Esophagus muscularis mucosa (tissue), 4 donors: ENCODE measurements around the gene ZER1. TPM values are rescaled to one million over a fixed set of nuclear protein-coding genes. Genes with fewer than 3 reads are reported as not detected.
A peak's percentile ranks its signal among the peaks of the same experiment; 100 is the strongest.

Source experiments
- DNase-seq: peaks from one replicate; pipeline ENCODE4 v3.0.0-alpha.2; 2017; ENCODE audit errors: extremely low spot score
- H3K27ac ChIP-seq, 4 donors: fragments of 200-600 bp; sonication (generic); replicated peaks in 1 of 4; 1 replicate in 3 of 4; 2 replicates in 1 of 4; pipeline ENCODE4 v1.5.1; 2016 to 2019; ENCODE audit warnings: mild to moderate bottlenecking in 1 of 4
- H3K27me3 ChIP-seq, 4 donors: fragments of 200-600 bp; sonication (generic); one replicate each; pipeline versions ENCODE4 v1.5.1 to v1.6.0; 2016 to 2019
- H3K36me3 ChIP-seq, 4 donors: fragments of 200-600 bp; sonication (generic); one replicate each; pipeline ENCODE4 v1.5.1; 2016 to 2019
- H3K4me1 ChIP-seq, 4 donors: fragments of 200-600 bp; sonication (generic); one replicate each; pipeline ENCODE4 v1.5.1; 2016 to 2019
- H3K4me3 ChIP-seq, 4 donors: fragments of 200-600 bp; sonication (generic); 1 replicate in 2 of 4; 2 replicates in 2 of 4; pipeline ENCODE4 v1.5.1; 2016 to 2019; ENCODE audit warnings: mild to moderate bottlenecking in 4 of 4, moderate library complexity in 1 of 4
- H3K9me3 ChIP-seq, 4 donors: fragments of 200-600 bp; sonication (generic); 1 replicate in 3 of 4; 2 replicates in 1 of 4; pipeline ENCODE4 v1.5.1; 2016 to 2019
- CTCF ChIP-seq, 3 experiments: fragments of 200-600 bp in 2 of 3; fragments of 450-650 bp in 1 of 3; sonication (generic) in 2 of 3; IDR thresholded peaks; one replicate each; pipeline ENCODE4 v1.5.1; 2017 to 2019; ENCODE audit warnings: antibody characterized with exemption in 3 of 3, mild to moderate bottlenecking in 2 of 3, moderate library complexity in 1 of 3
- EP300 ChIP-seq: sonication (generic); formaldehyde crosslinking; IDR thresholded peaks from one replicate; pipeline ENCODE4 v1.6.1; 2017; ENCODE audit warnings: antibody characterized with exemption
- POLR2A ChIP-seq: fragments of 450-650 bp; IDR thresholded peaks from one replicate; pipeline ENCODE4 v1.6.1; 2017; ENCODE audit warnings: antibody characterized with exemption, moderate library complexity, mild to moderate bottlenecking, low read depth
- POLR2AphosphoS5 ChIP-seq, 2 donors: sonication (generic); formaldehyde crosslinking; IDR thresholded peaks; one replicate each; pipeline ENCODE4 v1.6.1; 2017; ENCODE audit warnings: antibody characterized with exemption in 2 of 2
- WGBS: methylation state at CpG from one replicate; pipeline ENCODE4 v1.1.5; 2018; 5-methylcytosine and 5-hydroxymethylcytosine counted together
- intact Hi-C: fragments of 100-400 bp; cut with DNase I; formaldehyde crosslinking; loops from one replicate; pipeline ENCODE4 v1.15.1; 2023
- total RNA-seq, 4 donors: library from RNA; depleted of rRNA; stranded (reverse); fragments of >200 nt; gene quantifications; one replicate each; pipeline versions ENCODE4 v1.1.0 to v1.2.1, GENCODE V29; 2016

ZER1 gene
- total RNA-seq, 4 donors from 2014 or later: 56.5 to 114 (median 79.4) TPM

GRCh38 chr9:128705051-128705965 is 66.4 kb downstream of the ZER1 start:
- Histone ChIP-seq H3K36me3 (peaks cover 0 to 23% (median 0%) of the 10 kb centered on the region in 4 donors), H3K27ac (peak overlapping the region in 2 of 4 donors; percentile 74 to 85), H3K27me3 (no peaks in the 10 kb centered on the region), H3K4me1 (peaks cover 6 to 27% (median 21%) of the 10 kb centered on the region in 4 donors), H3K4me3 (no peak overlapping the region), H3K9me3 (no peaks in the 10 kb centered on the region)
- DNase-seq: no peak
- WGBS: 80% methylated on average over 12 of the region's 36 CpGs
- TF ChIP-seq POLR2A (no peak), POLR2AphosphoS5 (IDR thresholded peaks at IDR 0.05) (no peak), EP300 (no peak), CTCF (IDR thresholded peaks at IDR 0.05) (no peak)
- intact Hi-C loops: no loop called here

- WGBS: 87% methylated on average over 4 of the region's 5 CpGs
- intact Hi-C loops: loop anchor here (5.0 kb wide), 1 partner anchor 57 kb away; no protein-coding TSS in a partner anchor
- no peaks in the 10 kb centered on the region for H3K9me3 ChIP-seq
- H3K27me3 ChIP-seq: no peaks in the 10 kb centered on the region
- peak overlapping the region; percentile 74 to 85 (median 80) for H3K27ac ChIP-seq
- no peak for TF ChIP-seq POLR2A
- TF ChIP-seq POLR2AphosphoS5 (IDR thresholded peaks at IDR 0.05): no peak
- no peak for TF ChIP-seq CTCF (IDR thresholded peaks at IDR 0.05)
- TF ChIP-seq EP300: no peak
- no peak for DNase-seq
- H3K36me3 ChIP-seq: peaks cover 0 to 23% (median 0%) of the 10 kb centered on the region in 4 donors
- H3K4me1 ChIP-seq: peaks cover 6 to 27% (median 21%) of the 10 kb centered on the region in 4 donors
- peak overlapping the region; percentile 20 to 80 (median 72) for H3K4me3 ChIP-seq
Measured at GRCh38 chr9:128704356-128704670, 67.4 kb downstream of the ZER1 start.

DNA sequence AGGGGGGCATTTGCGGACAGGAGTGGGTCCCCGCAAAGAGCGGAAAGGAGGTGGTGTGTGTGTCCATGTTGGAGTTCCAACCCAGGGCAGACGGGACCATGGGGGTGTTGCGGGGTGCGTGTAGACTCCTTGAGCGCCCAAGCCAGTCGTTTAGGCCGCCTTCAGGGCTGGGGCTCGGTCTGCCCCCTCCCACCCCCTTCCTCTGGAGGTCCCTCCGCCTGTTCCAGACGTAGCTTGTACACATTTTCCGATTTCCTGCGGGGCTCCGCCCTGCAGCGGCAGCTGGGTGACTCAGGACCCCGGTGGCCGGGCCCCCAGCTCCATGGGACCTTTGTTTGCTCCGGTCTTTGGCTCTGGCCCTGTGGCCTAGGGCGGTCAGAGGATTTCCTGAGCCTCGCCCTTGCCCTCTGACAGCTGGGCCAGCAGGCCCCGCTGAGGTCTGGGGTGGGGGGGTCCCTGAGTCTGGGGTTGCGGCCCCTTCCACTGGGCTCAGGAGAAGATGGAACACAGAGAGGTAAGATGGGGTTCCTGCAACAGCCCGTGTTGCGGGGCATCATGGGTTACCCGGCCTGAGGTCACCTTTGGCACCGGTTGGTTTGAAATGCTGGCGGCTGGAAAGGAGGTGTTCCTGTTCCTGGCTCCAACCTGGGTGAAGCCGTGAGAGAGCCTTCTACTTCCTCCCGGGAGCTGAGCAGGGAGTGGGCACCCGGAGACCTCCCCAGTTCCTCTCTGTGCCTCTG is 67.9 kb downstream of the ZER1 start:
- H3K27ac ChIP-seq: peak overlapping the region; percentile 74 to 85 (median 80)
- intact Hi-C loops: loop anchor here (2.0 to 5.0 kb wide), 2 partner anchors 56 to 83 kb away; partner anchors contain the start of gene TBC1D13
- peaks cover 0 to 23% (median 0%) of the 10 kb centered on the region in 4 donors for H3K36me3 ChIP-seq
- 68% methylated on average over 25 of the region's 31 CpGs for WGBS
- peak in 1 of 2 donors; percentile 56 for TF ChIP-seq POLR2AphosphoS5 (IDR thresholded peaks at IDR 0.05)
- TF ChIP-seq EP300: no peak
- peaks cover 6 to 27% (median 21%) of the 10 kb centered on the region in 4 donors for H3K4me1 ChIP-seq
- H3K9me3 ChIP-seq: no peaks in the 10 kb centered on the region
- no peaks in the 10 kb centered on the region for H3K27me3 ChIP-seq
- no peak for DNase-seq
- H3K4me3 ChIP-seq: peak overlapping the region; percentile 69 to 81 (median 77)

GRCh38 chr9:128702949-128703615 is 68.6 kb downstream of the ZER1 start:
- H3K4me3 ChIP-seq: peak overlapping the region; percentile 69 to 81 (median 77)
- peak overlapping the region; percentile 74 to 85 (median 80) for H3K27ac ChIP-seq
- peaks cover 0 to 18% (median 0%) of the 10 kb centered on the region in 4 donors for H3K36me3 ChIP-seq
- intact Hi-C loops: loop anchor here (2.0 to 5.0 kb wide), 2 partner anchors 56 to 84 kb away; partner anchors contain the start of gene TBC1D13
- H3K27me3 ChIP-seq: no peaks in the 10 kb centered on the region
- no peaks in the 10 kb centered on the region for H3K9me3 ChIP-seq
- DNase-seq: no peak
- WGBS: 17% methylated on average over 16 of the region's 55 CpGs
- no peak for TF ChIP-seq CTCF (IDR thresholded peaks at IDR 0.05)
- no peak for TF ChIP-seq POLR2A
- TF ChIP-seq EP300: no peak
- peaks cover 6 to 27% (median 21%) of the 10 kb centered on the region in 4 donors for H3K4me1 ChIP-seq
